ENCODE results near the gene ZFP36L2. TPM values are rescaled to one million over a fixed set of nuclear protein-coding genes. Genes with fewer than 3 reads are reported as not detected.

The ZFP36L2 gene
- total RNA-seq, 1 experiment from 2014 or later, result 105 TPM

DNA sequence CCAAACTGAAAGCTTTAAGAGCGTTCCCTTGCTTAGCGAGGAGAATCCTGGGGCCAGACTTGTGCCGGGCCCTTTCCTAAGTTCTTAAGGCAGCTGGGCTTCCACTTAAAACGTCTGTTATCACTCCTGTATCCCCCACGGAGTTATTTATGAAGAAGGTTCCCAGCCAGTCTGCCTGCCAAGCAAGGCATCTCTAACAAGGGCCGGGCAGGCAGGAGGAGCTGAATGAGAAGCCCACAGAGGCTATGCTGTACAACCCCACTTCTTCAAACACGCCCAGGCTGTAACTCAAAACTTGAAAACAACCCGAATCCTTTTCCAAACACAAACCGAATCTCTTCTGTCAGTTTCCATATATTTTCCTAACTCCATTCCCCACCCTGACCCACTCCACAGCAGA is 39.0 kb upstream of the ZFP36L2 start:
- peaks cover 31 to 49% of the 10 kb centered on the region in 2 experiments for H3K4me1 Mint-ChIP-seq
- peak overlapping the region in 2 of 3 experiments; percentile 4 to 51; a peak in 1 of 7 replicates for H3K27ac Mint-ChIP-seq
- WGBS (ENCODE audit: extremely low coverage, insufficient read length, low lambda C conversion rate), result 100% methylated on average over 1 of the region's 9 CpGs

More for the DNA sequence above, 39.0 kb upstream of the ZFP36L2 start:
- Histone ChIP-seq H3K4ac (ENCODE audit: low read depth, low read length) (no peak overlapping the region), H3K27ac (ENCODE audit: insufficient read length, low read depth, low read length) (no peak overlapping the region), H3K56ac (ENCODE audit: insufficient read length, low read depth, low read length) (no peak overlapping the region), H2AK5ac (ENCODE audit: insufficient read length, low read length) (no peak overlapping the region), H3K79me2 (ENCODE audit: insufficient read depth, low read length) (no peaks in the 10 kb centered on the region), H2BK12ac (ENCODE audit: insufficient read length, low read depth, low read length) (no peak overlapping the region), H2AFZ (ENCODE audit: low read length) (no peak overlapping the region), H3K23ac (ENCODE audit: insufficient read length, low read depth, low read length) (no peak overlapping the region), H3K4me2 (ENCODE audit: insufficient read depth, insufficient read length, low read length) (no peak overlapping the region), H4K91ac (ENCODE audit: insufficient read length, low read depth, low read length) (no peak overlapping the region), H3T11ph (ENCODE audit: low read length) (no peak overlapping the region), H4K20me1 (ENCODE audit: control insufficient read depth, insufficient read depth, insufficient read length) (no peaks in the 10 kb centered on the region), H2BK5ac (ENCODE audit: insufficient read length, low read length) (no peak overlapping the region), H3K9me3 (ENCODE audit: control insufficient read depth, low read depth, low read length) (no peaks in the 10 kb centered on the region), H4K5ac (ENCODE audit: insufficient read length, low read depth, low read length) (no peak overlapping the region), H3K23me2 (ENCODE audit: insufficient read length, low read depth, low read length, poor library complexity, severe bottlenecking) (no peaks in the 10 kb centered on the region), H3K4me1 (ENCODE audit: insufficient read depth, low read length) (no peaks in the 10 kb centered on the region), H3K14ac (ENCODE audit: insufficient read depth, low read length) (no peak overlapping the region), H3K18ac (ENCODE audit: insufficient read length, low read depth, low read length) (no peak overlapping the region), H3K79me1 (ENCODE audit: insufficient read depth, low read depth, low read length, poor library complexity, severe bottlenecking) (no peaks in the 10 kb centered on the region), H2BK20ac (ENCODE audit: low read depth, low read length, poor library complexity, severe bottlenecking) (no peak overlapping the region), H2BK15ac (ENCODE audit: low read depth, low read length) (no peak overlapping the region), H3K9ac (ENCODE audit: extremely low read depth, insufficient read length, low read length) (no peak overlapping the region), H3K27me3 (ENCODE audit: insufficient read depth, low read length) (no peaks in the 10 kb centered on the region), H2BK120ac (ENCODE audit: low read depth, low read length, poor library complexity, severe bottlenecking) (no peak overlapping the region), H4K8ac (replicated peaks; ENCODE audit: insufficient read length, low read depth, low read length) (no peak overlapping the region)
- no peaks in the 10 kb centered on the region for H3K27me3 Mint-ChIP-seq (ENCODE audit: low read depth)
- H3K36me3 Mint-ChIP-seq (ENCODE audit: insufficient read depth in 1 of 3, low read depth in 3 of 3), result no peaks in the 10 kb centered on the region; a peak in 1 of 7 replicates
- H3K9me3 Mint-ChIP-seq, result no peaks in the 10 kb centered on the region
- no peak for DNase-seq
- no peak for TF ChIP-seq CTCF (conservative IDR thresholded peaks at IDR 0.05)
- no peak overlapping the region for H3K4me3 Mint-ChIP-seq
